ENCODE results near the gene TRIP13.

GRCh38 chr5:880816-881550 lies 11.7 kb upstream of the TRIP13 start:
- no peak for TF ChIP-seq CTCF (IDR thresholded peaks at IDR 0.05)
- TF ChIP-seq ZFX (IDR thresholded peaks at IDR 0.05; ENCODE audit: borderline replicate concordance) = no peak

All from 22Rv1 (cell line).